Activated CD4-positive, alpha-beta T cell treated with anti-CD3 and anti-CD28 coated beads, Interleukin-2, amount 10 ng/mL, durations not matched to agents 24 days and 14 days (primary cell): ENCODE data around the gene CHSY1. TPM values are rescaled to one million over a fixed set of nuclear protein-coding genes. Genes with fewer than 3 reads are reported as not detected.

Experiments
- DNase-seq: peaks from one replicate; pipeline ENCODE4 v3.0.0; 2022
- H3K27ac Mint-ChIP-seq: one replicate; pipeline ENCODE4 v1.8.0; 2022; ENCODE audit warnings: mild to moderate bottlenecking, mixed read lengths
- H3K27me3 Mint-ChIP-seq: one replicate; pipeline ENCODE4 v1.8.0; 2022; ENCODE audit warnings: mixed read lengths
- H3K36me3 Mint-ChIP-seq: one replicate; pipeline ENCODE4 v1.8.0; 2022; ENCODE audit warnings: low read depth, mild to moderate bottlenecking, mixed read lengths
- H3K4me1 Mint-ChIP-seq: one replicate; pipeline ENCODE4 v1.8.0; 2021; ENCODE audit warnings: mixed read lengths
- H3K4me3 Mint-ChIP-seq: one replicate; pipeline ENCODE4 v1.8.0; 2022; ENCODE audit warnings: mild to moderate bottlenecking, moderate library complexity, mixed read lengths
- H3K9me3 Mint-ChIP-seq: one replicate; pipeline ENCODE4 v1.8.0; 2021; ENCODE audit warnings: mixed read lengths
- intact Hi-C: fragments of 100-400 bp; cut with micrococcal nuclease; formaldehyde crosslinking; loops from one replicate; pipeline ENCODE4 v1.15.1; 2023
- total RNA-seq: library from RNA; stranded (reverse); gene quantifications from 2 replicates; pipeline ENCODE4 v1.2.3, GENCODE V29; 2022

Gene CHSY1
- total RNA-seq, 1 donor from 2014 or later, result 62.6 TPM

DNA sequence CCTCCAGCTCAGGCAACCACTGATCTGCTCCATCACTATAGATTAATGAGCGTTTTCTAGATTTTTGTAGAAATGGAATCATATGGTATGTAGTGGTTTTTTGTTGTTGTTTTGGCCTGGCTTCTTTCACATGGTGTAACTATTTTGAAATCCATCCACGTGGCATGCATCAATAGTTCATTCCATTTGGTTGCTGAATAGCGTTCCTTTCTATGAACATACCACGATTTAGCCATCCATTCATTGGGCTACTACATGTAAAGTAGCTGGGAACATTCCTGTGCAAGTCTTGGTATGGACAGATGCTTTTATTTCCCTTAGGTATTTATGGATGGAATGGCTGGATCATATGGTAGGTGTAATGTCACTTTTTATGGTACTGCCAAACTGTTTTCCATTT, 10.7 kb upstream of the CHSY1 start:
- H3K4me1 Mint-ChIP-seq, result peaks cover 8% of the 10 kb centered on the region
- peaks cover 19% of the 10 kb centered on the region for H3K27me3 Mint-ChIP-seq
- no peaks in the 10 kb centered on the region for H3K36me3 Mint-ChIP-seq
- intact Hi-C loops, result no loop called here
- DNase-seq, result no peak
- H3K9me3 Mint-ChIP-seq, result no peaks in the 10 kb centered on the region
- H3K27ac Mint-ChIP-seq, result no peak overlapping the region
- H3K4me3 Mint-ChIP-seq, result no peak overlapping the region

DNA sequence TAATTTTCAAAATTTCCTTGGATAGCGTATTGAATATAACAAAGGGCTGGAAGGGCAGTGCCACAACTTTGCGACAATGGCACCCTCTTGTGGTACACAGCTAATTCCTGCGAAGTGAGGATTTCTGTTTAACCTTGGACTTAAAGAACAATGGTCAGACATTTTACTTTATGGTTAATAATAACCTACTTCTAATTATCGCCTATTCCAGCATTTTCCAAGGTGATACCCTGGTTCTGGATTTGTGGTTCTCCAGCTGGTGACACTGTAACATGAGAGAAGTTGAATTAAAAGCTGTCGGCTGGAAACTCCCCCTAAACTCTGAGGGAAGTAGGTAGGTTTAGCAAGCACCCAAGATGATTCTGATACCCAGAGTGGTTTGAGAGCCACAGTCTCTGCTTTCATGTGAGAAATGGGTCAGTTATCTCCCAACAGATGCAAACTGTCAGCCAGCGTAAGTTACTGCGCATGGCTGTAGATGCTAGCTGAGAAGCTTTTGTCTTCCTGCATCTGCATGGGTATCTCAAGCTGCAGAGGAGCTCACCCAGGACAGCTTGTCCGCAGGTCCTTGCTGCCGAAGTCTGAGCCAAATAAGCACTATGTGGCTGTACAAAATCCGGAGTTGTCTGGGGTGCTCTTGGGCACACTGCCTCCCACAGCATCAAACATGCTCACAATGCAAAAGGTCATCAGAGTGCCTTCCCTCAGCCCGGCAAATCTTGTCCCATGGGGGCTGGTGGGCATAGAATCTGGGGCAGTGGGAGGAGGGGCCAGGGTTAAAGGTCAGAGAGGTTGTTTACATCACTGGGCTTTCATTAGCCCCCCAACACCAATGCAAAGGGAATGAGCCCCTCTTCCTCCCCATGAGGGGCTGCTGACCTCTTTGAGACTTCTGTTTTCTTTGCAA, 6.6 kb upstream of the CHSY1 start:
- no peaks in the 10 kb centered on the region for H3K9me3 Mint-ChIP-seq
- no peak overlapping the region for H3K27ac Mint-ChIP-seq
- H3K27me3 Mint-ChIP-seq, result peaks cover 19% of the 10 kb centered on the region
- H3K4me1 Mint-ChIP-seq, result peaks cover 25% of the 10 kb centered on the region
- intact Hi-C loops, result loop anchor here (1.0 to 5.0 kb wide), 4 partner anchors 18 to 341 kb away; partner anchors contain the start of genes LRRK1 and SELENOS
- no peaks in the 10 kb centered on the region for H3K36me3 Mint-ChIP-seq
- peak; percentile 87 for DNase-seq
- H3K4me3 Mint-ChIP-seq, result no peak overlapping the region

DNA sequence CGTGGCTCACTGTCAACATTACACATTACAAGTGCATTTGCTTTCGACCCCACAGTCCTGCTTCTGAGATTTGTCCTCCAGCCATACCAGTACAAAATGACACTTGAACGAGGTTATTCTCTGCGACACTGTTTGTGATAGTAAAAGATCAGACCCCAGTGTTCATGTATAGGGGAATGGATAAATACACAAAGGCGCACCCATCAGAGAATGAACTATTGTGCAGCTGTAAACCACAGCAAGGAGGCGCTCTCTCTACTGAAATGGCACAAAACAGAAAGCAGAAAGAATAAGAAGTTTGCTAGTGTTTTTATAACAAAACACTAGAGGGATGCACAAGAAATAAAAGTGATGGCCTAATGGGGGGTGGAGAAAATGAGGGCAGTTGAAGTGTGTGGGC, 4.9 kb upstream of the CHSY1 start:
- peaks cover 15% of the 10 kb centered on the region for H3K27me3 Mint-ChIP-seq
- H3K9me3 Mint-ChIP-seq, result no peaks in the 10 kb centered on the region
- DNase-seq, result peak; percentile 75
- H3K4me3 Mint-ChIP-seq, result no peak overlapping the region
- H3K4me1 Mint-ChIP-seq, result peaks cover 34% of the 10 kb centered on the region
- H3K27ac Mint-ChIP-seq, result no peak overlapping the region
- intact Hi-C loops, result loop anchor here (5.0 kb wide), 1 partner anchor 339 kb away; the partner anchor contains the start of gene LRRK1
- no peaks in the 10 kb centered on the region for H3K36me3 Mint-ChIP-seq

DNA sequence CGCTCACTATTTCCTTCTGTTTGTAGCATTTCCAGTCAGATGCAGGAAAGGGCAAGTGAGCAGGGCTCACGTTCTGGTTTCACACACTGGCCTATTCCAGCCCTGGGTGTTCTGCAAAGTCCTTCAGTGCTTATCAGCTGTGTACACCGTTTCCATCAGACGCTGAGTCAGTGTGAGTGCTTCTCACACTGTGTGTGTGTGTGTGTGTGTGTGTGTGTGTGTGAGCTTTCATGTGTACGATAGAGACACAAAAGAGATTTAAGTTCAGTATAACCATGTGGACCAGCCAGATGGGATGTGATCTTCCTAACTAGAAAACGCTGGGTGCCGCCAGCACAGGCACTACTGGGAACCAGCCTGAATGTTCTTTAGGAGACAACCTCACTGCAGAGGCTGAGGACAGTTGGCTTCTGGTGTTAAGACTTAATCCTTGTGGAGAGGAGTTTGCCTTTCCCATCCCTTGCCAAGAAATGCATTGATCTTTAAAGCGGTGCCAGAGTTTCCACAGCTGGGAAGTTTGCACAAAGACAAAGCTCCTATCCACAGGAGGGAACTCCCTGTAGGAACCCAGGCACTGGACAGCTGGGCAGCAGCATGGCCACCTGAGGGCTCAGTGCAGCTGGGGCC, 3.9 kb upstream of the CHSY1 start:
- Mint-ChIP-seq H3K27ac (no peak overlapping the region), H3K9me3 (no peaks in the 10 kb centered on the region), H3K27me3 (peaks cover 12% of the 10 kb centered on the region), H3K36me3 (peaks cover 1% of the 10 kb centered on the region), H3K4me3 (no peak overlapping the region), H3K4me1 (peaks cover 34% of the 10 kb centered on the region)
- intact Hi-C loops, result loop anchor here (5.0 kb wide), 1 partner anchor 338 kb away; the partner anchor contains the start of gene LRRK1
- no peak for DNase-seq

DNA sequence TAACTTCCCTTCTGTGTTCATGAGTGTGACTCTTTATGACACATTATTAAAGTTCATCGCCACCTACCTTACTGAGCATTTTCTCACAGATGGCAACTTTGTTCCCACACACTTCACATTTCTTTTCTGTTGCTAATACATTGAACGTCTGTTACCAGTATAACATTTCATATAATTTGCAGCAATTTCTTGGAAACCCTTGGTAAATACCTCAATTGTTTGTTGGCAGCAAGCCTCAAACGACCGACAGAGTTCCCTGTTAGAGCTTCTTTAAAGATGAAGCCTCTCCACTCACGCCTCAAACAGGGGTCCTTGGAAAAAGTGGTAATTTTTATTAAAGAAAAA, 3.2 kb upstream of the CHSY1 start:
- H3K4me1 Mint-ChIP-seq, result peaks cover 38% of the 10 kb centered on the region
- peaks cover 12% of the 10 kb centered on the region for H3K27me3 Mint-ChIP-seq
- H3K4me3 Mint-ChIP-seq, result no peak overlapping the region
- intact Hi-C loops, result loop anchor here (5.0 kb wide), 1 partner anchor 338 kb away; the partner anchor contains the start of gene LRRK1
- no peaks in the 10 kb centered on the region for H3K9me3 Mint-ChIP-seq
- H3K27ac Mint-ChIP-seq, result no peak overlapping the region
- no peak for DNase-seq
- peaks cover 8% of the 10 kb centered on the region for H3K36me3 Mint-ChIP-seq

DNA sequence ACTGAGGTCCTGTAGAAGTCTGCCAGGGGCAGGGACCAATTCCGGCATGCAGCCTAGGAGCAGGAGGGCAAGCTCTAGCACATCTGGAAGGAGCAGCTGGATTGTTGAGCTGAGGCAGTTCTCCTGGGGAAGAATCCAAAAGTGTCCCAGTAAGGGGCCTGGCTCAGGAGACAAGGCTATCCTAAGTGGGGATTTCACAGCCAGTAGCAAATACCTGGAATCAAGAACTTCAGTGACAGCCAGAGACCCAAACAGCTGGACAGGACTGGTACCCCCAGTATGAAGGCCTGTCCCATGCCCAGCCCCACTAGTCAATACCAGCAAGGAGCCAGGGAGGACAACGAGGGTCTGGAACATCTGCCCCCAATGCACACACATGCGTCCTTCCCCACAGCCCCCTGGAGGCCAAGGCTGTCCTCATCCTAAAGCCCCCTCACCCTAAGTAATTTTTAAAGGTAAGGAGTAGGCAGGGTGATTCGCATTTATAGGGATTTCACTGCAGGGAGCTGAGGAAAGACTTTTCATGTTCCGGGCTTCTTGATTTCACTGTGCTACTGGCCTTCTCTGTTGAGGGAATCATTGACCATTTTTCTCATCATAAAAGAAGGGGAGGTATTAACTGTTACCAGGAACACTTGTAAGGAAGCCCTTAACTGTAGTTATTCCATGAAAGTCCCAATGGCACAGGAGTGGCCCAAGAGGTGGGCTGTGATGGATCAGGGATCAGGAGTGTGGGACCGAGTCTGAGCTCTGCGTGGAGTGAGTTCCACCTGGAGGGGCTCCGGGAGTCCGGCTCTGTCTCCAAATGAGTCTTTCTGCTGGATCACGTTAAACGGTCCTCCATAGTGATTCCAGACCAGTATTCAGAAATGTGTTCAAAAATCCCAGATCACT, 2.6 kb upstream of the CHSY1 start:
- Mint-ChIP-seq H3K27ac (no peak overlapping the region), H3K4me3 (no peak overlapping the region), H3K36me3 (peaks cover 13% of the 10 kb centered on the region), H3K9me3 (no peaks in the 10 kb centered on the region), H3K4me1 (peaks cover 44% of the 10 kb centered on the region), H3K27me3 (peaks cover 10% of the 10 kb centered on the region)
- intact Hi-C loops, result loop anchor here (5.0 kb wide), 2 partner anchors 67 to 337 kb away; partner anchors contain the start of gene LRRK1
- no peak for DNase-seq

DNA sequence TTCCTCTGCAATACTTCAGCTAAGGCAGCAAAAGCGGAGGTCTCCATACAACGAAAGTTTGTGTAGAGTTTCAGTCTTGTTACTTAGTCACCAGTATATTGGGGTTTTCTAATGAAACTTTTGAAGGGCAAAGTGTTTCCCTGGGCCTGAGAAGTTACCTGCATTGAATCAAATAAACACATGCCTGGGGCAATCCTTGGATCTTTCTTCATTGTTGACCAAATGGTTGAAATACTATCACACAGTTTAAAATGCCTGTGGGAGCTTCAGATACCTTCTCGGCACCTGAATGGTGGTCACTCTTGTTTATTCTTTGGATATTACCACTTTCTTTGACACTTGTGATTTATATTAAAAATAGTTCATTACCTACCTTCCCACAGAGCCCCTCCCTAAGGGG, 988 bp upstream of the CHSY1 start:
- H3K27me3 Mint-ChIP-seq, result no peaks in the 10 kb centered on the region
- no peak for DNase-seq
- H3K4me1 Mint-ChIP-seq, result peaks cover 50% of the 10 kb centered on the region

DNA sequence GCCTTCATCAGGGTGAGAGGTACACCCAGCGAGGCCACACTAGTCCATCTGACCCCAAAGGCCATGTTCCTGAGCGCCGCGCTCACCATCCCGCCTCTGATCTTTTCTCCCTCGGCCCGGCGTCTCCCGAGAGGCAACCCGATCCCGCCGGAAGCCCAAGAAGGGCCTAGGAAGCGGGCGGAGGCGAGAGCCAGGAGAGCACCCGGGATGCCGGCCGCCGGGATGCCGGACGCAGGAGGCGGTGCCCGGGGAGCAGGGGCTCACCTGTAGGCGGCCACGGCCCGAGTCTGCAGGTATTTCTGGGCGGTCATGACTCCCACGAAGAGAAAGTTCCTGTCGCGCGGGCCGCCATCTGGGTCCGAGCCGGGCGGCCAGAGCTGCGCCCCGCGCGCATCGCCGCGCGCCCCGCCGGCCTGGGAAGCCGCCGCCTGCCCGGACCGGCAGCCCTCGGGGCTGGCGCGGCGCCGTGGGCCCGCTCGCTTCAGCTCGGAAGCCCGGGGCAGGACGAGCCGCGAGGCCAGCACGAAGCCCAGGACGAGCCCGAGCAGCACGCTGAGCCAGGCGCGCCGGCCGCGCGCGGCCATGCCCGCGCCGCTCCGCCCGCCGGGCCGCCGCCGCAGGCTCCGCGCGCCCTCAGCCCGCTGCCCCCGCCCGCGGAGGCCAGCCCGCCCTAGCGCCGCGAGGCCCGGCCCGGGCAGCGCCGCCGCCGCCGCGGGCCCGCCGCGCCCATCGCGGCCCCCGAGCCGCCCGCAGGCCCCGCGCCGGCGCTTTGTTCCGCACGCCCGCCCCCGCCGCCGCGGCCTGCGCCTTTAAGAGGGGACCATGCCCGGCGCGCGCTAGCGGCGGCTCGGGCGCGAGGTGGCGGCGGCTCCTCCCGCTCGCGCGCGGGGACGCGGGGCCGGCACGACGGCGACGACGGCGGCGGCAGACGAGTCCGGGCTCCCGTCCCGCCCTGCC, 697 bp downstream of the CHSY1 start:
- peak overlapping the region; percentile 89 for H3K4me3 Mint-ChIP-seq
- H3K4me1 Mint-ChIP-seq, result peaks cover 61% of the 10 kb centered on the region
- no peaks in the 10 kb centered on the region for H3K9me3 Mint-ChIP-seq
- H3K27me3 Mint-ChIP-seq, result no peaks in the 10 kb centered on the region
- peak; percentile 78 for DNase-seq
- intact Hi-C loops, result loop anchor here (5.0 kb wide), 1 partner anchor 64 kb away; no protein-coding TSS in a partner anchor
- H3K36me3 Mint-ChIP-seq, result peaks cover 33% of the 10 kb centered on the region
- peak overlapping the region; percentile 93 for H3K27ac Mint-ChIP-seq

More for the DNA sequence above, 988 bp upstream of the CHSY1 start:
- Mint-ChIP-seq H3K27ac (peak overlapping the region; percentile 93), H3K36me3 (peaks cover 21% of the 10 kb centered on the region), H3K9me3 (no peaks in the 10 kb centered on the region), H3K4me3 (peak overlapping the region; percentile 91)
- intact Hi-C loops, result loop anchor here (1.0 to 5.0 kb wide), 3 partner anchors 22 to 92 kb away; no protein-coding TSS in a partner anchor

DNA sequence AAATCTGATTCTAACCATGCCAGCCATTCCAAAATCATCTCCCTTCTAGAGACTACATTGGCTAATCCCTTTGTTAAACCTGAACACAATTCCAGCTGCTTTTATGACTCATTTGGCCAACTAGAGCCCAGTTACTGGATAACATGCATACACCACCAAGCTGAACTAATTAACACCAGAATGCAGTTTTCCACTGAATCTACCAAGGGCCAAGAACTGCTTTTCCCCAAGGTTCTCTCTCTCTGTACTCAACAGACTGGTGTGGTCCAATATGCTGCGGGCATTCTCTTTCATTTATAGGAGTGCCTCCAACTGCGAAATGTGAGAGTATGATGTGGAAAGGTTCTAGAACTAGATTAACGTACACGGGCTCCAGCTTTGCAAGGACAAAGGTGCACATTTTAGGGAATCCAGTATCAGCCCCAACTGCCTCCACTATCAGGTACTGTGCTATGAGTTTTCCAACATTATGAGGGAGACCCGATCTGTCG, 1.5 kb downstream of the CHSY1 start:
- intact Hi-C loops, result loop anchor here (5.0 kb wide), 1 partner anchor 63 kb away; no protein-coding TSS in a partner anchor
- H3K27ac Mint-ChIP-seq, result peak overlapping the region; percentile 91
- no peak for DNase-seq
- no peaks in the 10 kb centered on the region for H3K27me3 Mint-ChIP-seq
- H3K4me3 Mint-ChIP-seq, result peak overlapping the region; percentile 89
- no peaks in the 10 kb centered on the region for H3K9me3 Mint-ChIP-seq
- H3K4me1 Mint-ChIP-seq, result peaks cover 64% of the 10 kb centered on the region
- H3K36me3 Mint-ChIP-seq, result peaks cover 39% of the 10 kb centered on the region

DNA sequence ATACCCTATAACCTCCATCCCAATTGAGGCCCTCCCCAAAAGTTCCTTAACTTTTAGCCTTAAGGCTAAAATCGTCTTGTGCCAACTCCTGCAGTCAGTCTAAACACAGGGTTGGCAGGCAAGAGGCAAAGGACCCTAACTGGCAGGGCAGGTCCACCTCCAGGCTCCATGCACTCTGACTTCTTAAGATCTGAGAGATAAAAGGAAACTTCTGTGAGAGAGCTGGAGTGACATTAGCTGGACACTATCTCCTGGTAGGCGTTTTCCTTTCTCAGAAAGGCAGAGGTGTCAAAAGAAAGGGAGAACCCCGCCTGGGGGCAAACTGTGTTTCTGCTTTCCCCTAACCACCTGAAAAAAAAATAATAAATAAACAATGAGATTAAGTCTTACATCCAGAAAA, 3.6 kb downstream of the CHSY1 start:
- H3K36me3 Mint-ChIP-seq, result peaks cover 54% of the 10 kb centered on the region
- peaks cover 73% of the 10 kb centered on the region for H3K4me1 Mint-ChIP-seq
- H3K27ac Mint-ChIP-seq, result peak overlapping the region; percentile 62
- H3K4me3 Mint-ChIP-seq, result peak overlapping the region; percentile 89
- H3K9me3 Mint-ChIP-seq, result no peaks in the 10 kb centered on the region
- no peaks in the 10 kb centered on the region for H3K27me3 Mint-ChIP-seq
- intact Hi-C loops, result no loop called here
- no peak for DNase-seq

DNA sequence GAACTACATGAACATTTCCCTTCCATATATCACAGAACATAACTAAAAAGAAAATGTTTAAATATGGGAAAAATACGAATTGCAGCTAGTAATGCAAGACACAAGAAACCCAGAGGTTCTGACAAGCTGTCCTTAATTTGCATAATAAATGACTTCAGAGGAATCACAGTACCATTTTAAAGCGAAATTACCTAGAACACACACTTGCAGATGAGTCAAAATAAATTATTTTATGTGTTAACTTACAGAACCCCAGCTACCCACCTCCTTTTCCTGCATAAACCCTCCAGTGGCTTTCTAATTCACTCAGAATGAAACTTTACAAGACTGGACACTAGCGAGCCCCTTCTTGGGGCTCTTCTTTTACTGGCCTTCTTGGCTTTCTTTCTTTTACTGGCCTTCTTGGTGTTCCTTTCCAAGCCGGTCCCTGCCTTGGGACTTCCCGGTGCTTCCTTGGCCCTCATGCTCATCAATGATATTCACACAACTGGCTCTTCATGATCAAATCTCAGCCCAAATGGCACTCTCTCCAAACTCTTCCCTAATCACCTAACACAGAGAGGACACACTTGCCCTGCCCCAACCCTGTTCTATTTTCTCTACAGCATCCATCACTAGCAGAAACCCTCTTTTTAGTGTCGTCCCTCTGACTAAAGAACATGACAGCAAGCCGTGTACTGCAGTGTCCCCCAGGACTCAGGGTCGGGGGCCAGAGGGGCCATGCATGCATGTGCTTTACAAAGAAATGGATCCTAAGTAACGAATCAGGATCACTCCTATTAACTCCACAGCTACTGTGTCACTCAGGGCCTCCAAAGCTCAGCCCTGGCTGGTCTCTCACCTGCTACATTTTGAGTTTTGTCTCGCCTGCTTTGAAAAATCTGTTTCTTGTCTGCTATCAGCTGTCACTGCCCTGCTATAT, 4.8 kb downstream of the CHSY1 start:
- Mint-ChIP-seq H3K4me1 (peaks cover 77% of the 10 kb centered on the region), H3K4me3 (peak overlapping the region; percentile 70), H3K9me3 (no peaks in the 10 kb centered on the region), H3K36me3 (peaks cover 60% of the 10 kb centered on the region), H3K27me3 (no peaks in the 10 kb centered on the region), H3K27ac (peak overlapping the region; percentile 54)
- no peak for DNase-seq
- intact Hi-C loops, result loop anchor here (1.0 to 2.0 kb wide), 2 partner anchors 41 to 120 kb away; no protein-coding TSS in a partner anchor
